PC-3 (cell line): ENCODE measurements around the gene TCF3. TPM values are rescaled to one million over a fixed set of nuclear protein-coding genes. Genes with fewer than 3 reads are reported as not detected.

Experiments
- ATAC-seq: fragments of 200-7000 bp; cut with Tn5 transposase; 2 replicates; pipeline ENCODE4 v1.9.1; 2020; ENCODE audit warnings: mild to moderate bottlenecking, moderate library complexity
- BruUV-seq: library from RNA; stranded (reverse); fragments of 400-500 nt; replicated peaks from 2 replicates; lab custom pipeline; 2021; lab: Mats Ljungman, UMichigan
- CTCF ChIA-PET: fragments of 300-600 bp; sonication (Branson Sonifier 250); formaldehyde crosslinking; loops from one replicate; lab custom pipeline; 2022; ENCODE audit warnings: antibody characterized with exemption; lab: Charles Lee
- POLR2A ChIA-PET: fragments of 300-600 bp; sonication (Branson Sonifier 250); formaldehyde crosslinking; loops from one replicate; lab custom pipeline; 2022; ENCODE audit warnings: antibody characterized with exemption; ENCODE audit not compliant: unreplicated experiment; lab: Charles Lee
- DNase-seq: peaks from one replicate; pipeline ENCODE4 v3.0.0-alpha.2; 2015
- H2AFZ ChIP-seq: fragments of 300-600 bp; sonication (generic); 2 replicates; pipeline ENCODE4 v1.6.0; 2016; ENCODE audit warnings: antibody characterized with exemption, low read length
- H3F3A ChIP-seq: fragments of 300-600 bp; sonication (generic); one replicate; pipeline ENCODE4 v1.6.0; 2017; ENCODE audit warnings: antibody characterized with exemption, low read length, control low read depth, mild to moderate bottlenecking; ENCODE audit not compliant: unreplicated experiment
- H3K27ac ChIP-seq: fragments of 300-600 bp; sonication (generic); 2 replicates; pipeline ENCODE4 v1.5.1; 2016; ENCODE audit warnings: mild to moderate bottlenecking, low read length
- H3K27me3 ChIP-seq: fragments of 300-600 bp; sonication (generic); 2 replicates; pipeline ENCODE4 v1.6.1; 2016; ENCODE audit warnings: low read length, mixed read lengths
- H3K36me3 ChIP-seq: fragments of 300-600 bp; sonication (generic); 2 replicates; pipeline ENCODE4 v1.6.1; 2016; ENCODE audit warnings: low read depth, mixed run types, low read length, mixed read lengths
- H3K4me1 ChIP-seq: fragments of 300-600 bp; sonication (generic); 2 replicates; pipeline ENCODE4 v1.5.1; 2016; ENCODE audit warnings: low read length; ENCODE audit not compliant: insufficient read depth
- H3K4me2 ChIP-seq: fragments of 300-600 bp; sonication (generic); 2 replicates; pipeline ENCODE4 v1.6.0; 2016; ENCODE audit warnings: low read length
- H3K4me3 ChIP-seq: fragments of 300-600 bp; sonication (generic); 2 replicates; pipeline ENCODE4 v1.5.1; 2016; ENCODE audit warnings: mild to moderate bottlenecking, low read length, mixed read lengths
- H3K79me2 ChIP-seq: fragments of 300-600 bp; sonication (generic); 2 replicates; pipeline ENCODE4 v1.6.1; 2017; ENCODE audit warnings: low read length, mixed read lengths
- H3K9ac ChIP-seq: fragments of 300-600 bp; sonication (generic); 2 replicates; pipeline ENCODE4 v1.6.0; 2016; ENCODE audit warnings: mild to moderate bottlenecking, low read length
- H3K9me2 ChIP-seq: fragments of 300-600 bp; sonication (generic); replicated peaks from 2 replicates; pipeline ENCODE4 v1.6.1; 2016; ENCODE audit warnings: mixed run types, low read length, mixed read lengths
- H3K9me3 ChIP-seq: fragments of 300-600 bp; sonication (generic); 2 replicates; pipeline ENCODE4 v1.6.1; 2016; ENCODE audit warnings: low read length, mixed read lengths
- H4K20me1 ChIP-seq: fragments of 300-600 bp; sonication (generic); 2 replicates; pipeline ENCODE4 v1.6.1; 2016; ENCODE audit warnings: low read length, mixed read lengths
- CTCF ChIP-seq: fragments of 300-600 bp; sonication (generic); conservative IDR thresholded peaks from 2 replicates; pipeline ENCODE4 v1.5.1; 2017; ENCODE audit warnings: antibody characterized with exemption, low read depth, mild to moderate bottlenecking, low read length
- EZH2 ChIP-seq: fragments of 300-600 bp; sonication (generic); IDR thresholded peaks from one replicate; pipeline ENCODE4 v1.6.1; 2017; ENCODE audit warnings: antibody characterized with exemption, mild to moderate bottlenecking, low read length; ENCODE audit not compliant: unreplicated experiment
- EZH2phosphoT487 ChIP-seq: fragments of 300-600 bp; sonication (generic); IDR thresholded peaks from 2 replicates; pipeline ENCODE4 v1.6.1; 2018; ENCODE audit warnings: mild to moderate bottlenecking, antibody characterized with exemption, low read length, borderline replicate concordance
- intact Hi-C: fragments of 100-400 bp; cut with micrococcal nuclease; formaldehyde crosslinking; loops from 2 replicates; pipeline ENCODE4 v1.9.0; 2023
- total RNA-seq: library from RNA; depleted of rRNA; stranded (reverse); fragments of >200 nt; gene quantifications from 2 replicates; pipeline ENCODE4 v1.2.3, GENCODE V29; 2014

The TCF3 gene
- total RNA-seq, 1 experiment from 2014 or later: 147 TPM

- Histone ChIP-seq H3K9ac (no peak overlapping the region), H3K27ac (no peak overlapping the region), H3K79me2 (no peaks in the 10 kb centered on the region), H4K20me1 (no peaks in the 10 kb centered on the region), H3K9me2 (no peaks in the 10 kb centered on the region), H3K4me3 (no peak overlapping the region), H2AFZ (no peak overlapping the region), H3K36me3 (no peaks in the 10 kb centered on the region), H3K27me3 (peaks cover 10% of the 10 kb centered on the region), H3K9me3 (no peaks in the 10 kb centered on the region), H3K4me2 (no peak overlapping the region), H3F3A (no peaks in the 10 kb centered on the region), H3K4me1 (no peaks in the 10 kb centered on the region)
- BruUV-seq: no TSS peak
- ChIA-PET POLR2A (no interaction called here), CTCF (no interaction called here)
- ATAC-seq: no peak
- TF ChIP-seq EZH2 (no peak), EZH2phosphoT487 (no peak), CTCF (no peak)
- intact Hi-C loops: no loop called here
- no peak for DNase-seq
Measured at GRCh38 chr19:1680976-1681375, 28.6 kb upstream of the TCF3 start.

DNA sequence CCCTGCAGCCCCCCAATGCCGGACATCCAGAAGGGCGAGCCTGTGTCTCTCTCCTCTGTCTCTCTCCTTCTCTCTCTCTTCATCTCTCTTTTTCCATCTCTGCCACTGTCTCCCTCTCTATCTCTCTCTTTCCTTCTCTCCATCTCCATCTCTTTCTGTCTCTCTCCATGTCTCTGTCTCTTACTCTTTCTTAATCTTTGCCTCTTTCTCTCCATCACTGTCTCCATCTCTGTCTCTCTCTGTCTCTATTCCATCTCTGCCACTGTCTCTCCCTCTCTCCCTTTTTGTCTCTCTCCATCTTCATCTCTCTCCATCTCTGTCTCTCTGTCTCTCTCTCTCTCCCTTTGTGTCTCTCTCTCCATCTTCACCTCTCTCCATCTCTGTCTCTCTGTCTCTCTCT, 25.7 kb upstream of the TCF3 start:
- intact Hi-C loops: no loop called here
- Histone ChIP-seq H3K79me2 (no peaks in the 10 kb centered on the region), H3K9me2 (no peaks in the 10 kb centered on the region), H3F3A (no peaks in the 10 kb centered on the region), H3K4me3 (no peak overlapping the region), H2AFZ (no peak overlapping the region), H3K4me1 (no peaks in the 10 kb centered on the region), H3K9me3 (no peaks in the 10 kb centered on the region), H3K27ac (no peak overlapping the region), H3K36me3 (no peaks in the 10 kb centered on the region), H4K20me1 (no peaks in the 10 kb centered on the region), H3K9ac (no peak overlapping the region), H3K27me3 (no peaks in the 10 kb centered on the region), H3K4me2 (no peak overlapping the region)
- POLR2A ChIA-PET: no interaction called here
- CTCF ChIA-PET: no interaction called here
- ATAC-seq: no peak
- no TSS peak for BruUV-seq
- no peak for DNase-seq
- TF ChIP-seq EZH2phosphoT487: no peak
- no peak for TF ChIP-seq EZH2
- no peak for TF ChIP-seq CTCF

DNA sequence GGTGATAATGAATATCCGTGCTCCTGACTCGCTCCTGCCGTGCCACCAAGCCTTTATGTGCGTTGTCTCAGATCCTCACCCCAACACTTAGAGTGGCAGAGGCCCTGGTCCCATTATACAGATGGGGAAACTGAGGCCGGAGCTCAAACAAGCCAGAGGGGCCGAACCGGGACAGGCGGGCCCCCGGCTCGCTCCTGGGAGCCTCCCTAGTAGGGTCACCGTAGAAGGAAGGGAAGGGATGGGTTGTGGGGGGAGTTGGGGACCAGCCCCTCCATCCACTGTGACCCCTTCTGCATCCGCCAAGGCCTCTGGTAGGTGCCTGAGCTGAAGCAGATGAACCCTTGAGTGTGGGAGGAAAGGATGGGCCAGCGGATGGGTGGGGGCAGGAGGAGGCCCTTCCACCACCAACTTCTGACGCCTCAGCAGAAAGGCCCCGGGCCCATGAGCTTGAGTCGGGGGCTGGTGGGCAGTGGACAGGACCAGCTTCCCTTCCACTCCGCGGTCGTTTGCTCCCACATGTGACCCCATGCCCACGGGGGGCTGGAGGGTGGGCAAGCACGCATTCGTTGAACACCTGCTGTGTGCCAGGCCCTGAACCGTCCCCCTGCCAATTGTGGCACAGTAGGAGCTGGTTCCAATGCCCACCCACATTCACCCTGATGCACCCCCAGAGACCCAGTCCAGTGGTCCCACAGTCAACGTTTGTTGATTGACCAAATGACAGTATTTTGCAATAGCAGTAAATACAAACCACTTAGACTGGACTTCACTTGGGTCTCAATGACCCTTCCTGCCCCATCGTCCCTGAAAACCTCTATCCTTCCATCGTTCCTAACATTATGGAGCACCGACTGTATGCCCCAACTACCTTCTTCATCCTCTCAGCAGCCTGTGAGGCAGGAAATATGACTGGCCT, 24.2 kb upstream of the TCF3 start:
- H3K9me3 ChIP-seq: no peaks in the 10 kb centered on the region
- no peak overlapping the region for H3K4me2 ChIP-seq
- no peak for DNase-seq
- no peak overlapping the region for H3K27ac ChIP-seq
- CTCF ChIA-PET: no interaction called here
- H2AFZ ChIP-seq: no peak overlapping the region
- H3K79me2 ChIP-seq: no peaks in the 10 kb centered on the region
- no peak for ATAC-seq
- no peaks in the 10 kb centered on the region for H4K20me1 ChIP-seq
- no peaks in the 10 kb centered on the region for H3K27me3 ChIP-seq
- no peaks in the 10 kb centered on the region for H3F3A ChIP-seq
- H3K4me1 ChIP-seq: no peaks in the 10 kb centered on the region; the same call in 1 of the 2 replicates
- intact Hi-C loops: no loop called here
- no peak for TF ChIP-seq EZH2phosphoT487
- TF ChIP-seq CTCF: no peak
- no peak for TF ChIP-seq EZH2
- BruUV-seq: no TSS peak
- no peak overlapping the region for H3K9ac ChIP-seq
- no peaks in the 10 kb centered on the region for H3K9me2 ChIP-seq
- POLR2A ChIA-PET: interaction anchor here (1.0 kb wide), 1 partner anchor 89 kb away, joined by 4 read pairs; no protein-coding TSS in a partner anchor
- no peak overlapping the region for H3K4me3 ChIP-seq
- no peaks in the 10 kb centered on the region; the same call in 1 of the 2 replicates for H3K36me3 ChIP-seq
